Measurements from ENCODE around the gene ETV1. TPM values are rescaled to one million over a fixed set of nuclear protein-coding genes. Genes with fewer than 3 reads are reported as not detected.

ETV1 gene
- total and polyA plus RNA-seq, 2 experiments from 2014 or later = 70.3 to 93.7 TPM

GRCh38 chr7:13981070-13981469, 8.4 kb downstream of the ETV1 start:
- Histone ChIP-seq H3K27me3 (no peaks in the 10 kb centered on the region), H3K36me3 (peaks cover 17% of the 10 kb centered on the region), H3K27ac (no peak overlapping the region), H3K4me3 (no peak overlapping the region), H3K4me1 (ENCODE audit: low read depth) (peaks cover 60% of the 10 kb centered on the region), H3K9me3 (ENCODE audit: low read depth) (no peaks in the 10 kb centered on the region)
- TF ChIP-seq CTCF (IDR thresholded peaks at IDR 0.05; ENCODE audit: low read depth, low read length) = no peak
- peak; percentile 19 to 97 for DNase-seq (ENCODE audit: low read depth in 1 of 2, low spot score in 1 of 2)

- no peaks in the 10 kb centered on the region for H3K9me3 ChIP-seq (ENCODE audit: low read depth)
- H3K4me3 ChIP-seq = no peak overlapping the region
- no peaks in the 10 kb centered on the region for H3K27me3 ChIP-seq
- H3K36me3 ChIP-seq = peaks cover 21% of the 10 kb centered on the region
- peaks cover 60% of the 10 kb centered on the region for H3K4me1 ChIP-seq (ENCODE audit: low read depth)
- no peak for DNase-seq (ENCODE audit: low read depth in 1 of 2, low spot score in 1 of 2)
- H3K27ac ChIP-seq = no peak overlapping the region
- TF ChIP-seq CTCF (IDR thresholded peaks at IDR 0.05; ENCODE audit: low read depth, low read length) = no peak
Measured at GRCh38 chr7:13980474-13980873, 9.0 kb downstream of the ETV1 start.

- Histone ChIP-seq H3K4me1 (ENCODE audit: low read depth) (peaks cover 60% of the 10 kb centered on the region), H3K27me3 (no peaks in the 10 kb centered on the region), H3K4me3 (no peak overlapping the region), H3K27ac (no peak overlapping the region), H3K9me3 (ENCODE audit: low read depth) (no peaks in the 10 kb centered on the region), H3K36me3 (peaks cover 24% of the 10 kb centered on the region)
- DNase-seq (ENCODE audit: low read depth in 1 of 2, low spot score in 1 of 2) = peak in 1 of 2 donors; percentile 63
- no peak for TF ChIP-seq CTCF (IDR thresholded peaks at IDR 0.05; ENCODE audit: low read depth, low read length)
Measured at GRCh38 chr7:13979671-13980435, 9.6 kb downstream of the ETV1 start.

- no peaks in the 10 kb centered on the region for H3K9me3 ChIP-seq (ENCODE audit: low read depth)
- DNase-seq (ENCODE audit: low read depth in 1 of 2, low spot score in 1 of 2) = no peak
- no peak for TF ChIP-seq CTCF (IDR thresholded peaks at IDR 0.05; ENCODE audit: low read depth, low read length)
- no peak overlapping the region for H3K4me3 ChIP-seq
- H3K27ac ChIP-seq = no peak overlapping the region
- H3K36me3 ChIP-seq = peaks cover 44% of the 10 kb centered on the region
- peaks cover 40% of the 10 kb centered on the region for H3K4me1 ChIP-seq (ENCODE audit: low read depth)
- no peaks in the 10 kb centered on the region for H3K27me3 ChIP-seq
Measured at GRCh38 chr7:13976594-13976993, 12.9 kb downstream of the ETV1 start.

GRCh38 chr7:13965077-13965476, 24.4 kb downstream of the ETV1 start:
- TF ChIP-seq CTCF (IDR thresholded peaks at IDR 0.05; ENCODE audit: low read depth, low read length) = no peak

More at GRCh38 chr7:13965077-13965476, 24.4 kb downstream of the ETV1 start:
- no peak overlapping the region for H3K4me3 ChIP-seq
- peaks cover 23% of the 10 kb centered on the region for H3K36me3 ChIP-seq
- no peaks in the 10 kb centered on the region for H3K4me1 ChIP-seq (ENCODE audit: low read depth)
- H3K27me3 ChIP-seq = no peaks in the 10 kb centered on the region
- H3K9me3 ChIP-seq (ENCODE audit: low read depth) = no peaks in the 10 kb centered on the region
- no peak overlapping the region for H3K27ac ChIP-seq
- DNase-seq (ENCODE audit: low read depth in 1 of 2, low spot score in 1 of 2) = no peak
